ENCODE data around the gene MIAT.

Gene MIAT

GRCh38 chr22:26632422-26633155, 24.8 kb upstream of the MIAT start:
- DNase-seq (ENCODE audit: low read depth), result no peak

- no peak for DNase-seq (ENCODE audit: low read depth)
Observed at GRCh38 chr22:26634189-26634588, 23.2 kb upstream of the MIAT start.

GRCh38 chr22:26635117-26635516, 22.3 kb upstream of the MIAT start:
- DNase-seq (ENCODE audit: low read depth), result no peak

DNA sequence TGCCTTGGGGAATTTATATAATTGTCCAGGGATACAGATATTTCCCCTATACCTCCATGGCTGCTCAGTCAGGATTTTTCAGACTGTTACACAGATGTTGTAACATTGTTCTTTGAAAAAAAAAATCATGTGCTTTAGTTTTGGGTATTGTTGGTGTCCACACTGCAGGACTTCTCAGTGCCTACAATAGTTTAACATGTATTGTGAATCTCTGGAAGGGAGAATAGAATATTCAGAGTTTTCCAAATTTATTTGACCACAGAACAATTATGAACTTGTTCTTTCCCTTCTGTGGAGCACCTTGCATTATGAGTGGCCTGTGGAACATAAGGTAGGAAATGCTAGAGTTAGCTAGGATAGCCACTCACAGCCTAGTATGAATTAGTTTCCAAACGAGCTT, 21.1 kb upstream of the MIAT start:
- DNase-seq (ENCODE audit: low read depth), result no peak

DNA sequence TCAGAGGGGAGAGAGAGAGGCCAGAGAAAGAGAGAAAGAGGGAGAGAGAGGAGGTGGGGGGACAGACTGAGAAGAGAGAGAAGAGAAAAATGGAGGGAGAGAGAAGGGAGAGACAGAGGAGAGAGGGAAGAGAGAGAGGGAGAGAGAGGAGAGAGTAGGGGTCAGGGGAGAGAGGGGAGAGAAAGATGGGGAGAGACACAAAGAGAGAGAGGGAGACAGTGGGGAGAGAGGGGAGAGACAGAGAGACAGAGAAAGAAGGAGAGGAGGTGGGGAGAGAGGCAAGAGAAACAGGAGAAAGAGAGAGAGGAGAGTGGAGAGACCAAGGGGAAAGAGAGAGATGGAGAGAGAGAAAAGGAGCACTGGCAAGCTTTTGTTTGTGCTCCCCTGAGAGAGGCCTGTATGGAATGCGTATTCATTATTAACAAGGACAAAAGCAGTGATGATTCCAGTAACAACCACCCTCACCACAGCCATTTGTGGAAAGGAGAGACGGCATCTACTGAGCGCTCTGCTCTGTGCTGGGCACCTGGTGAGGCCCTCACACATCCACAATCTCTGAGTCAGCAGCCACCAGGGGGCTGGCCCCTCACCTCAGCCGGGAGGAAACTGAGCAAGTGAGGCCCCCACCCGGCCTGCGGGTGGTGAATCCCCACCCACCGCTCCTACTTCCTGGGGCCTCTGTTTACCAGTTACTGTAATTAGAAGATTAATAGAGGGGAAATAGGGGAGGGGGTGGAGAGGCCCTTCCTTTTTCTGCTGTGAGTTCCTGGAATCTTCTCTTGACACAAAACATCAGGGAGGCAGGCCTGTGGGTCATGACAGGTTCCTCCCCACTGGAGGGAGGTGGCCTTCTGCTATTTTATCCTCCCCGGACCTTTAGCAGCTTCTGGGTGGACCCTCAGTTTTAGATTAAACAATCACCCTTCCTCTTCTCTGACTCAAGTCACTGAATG, 14.6 kb upstream of the MIAT start:
- no peak for DNase-seq (ENCODE audit: low read depth)

DNA sequence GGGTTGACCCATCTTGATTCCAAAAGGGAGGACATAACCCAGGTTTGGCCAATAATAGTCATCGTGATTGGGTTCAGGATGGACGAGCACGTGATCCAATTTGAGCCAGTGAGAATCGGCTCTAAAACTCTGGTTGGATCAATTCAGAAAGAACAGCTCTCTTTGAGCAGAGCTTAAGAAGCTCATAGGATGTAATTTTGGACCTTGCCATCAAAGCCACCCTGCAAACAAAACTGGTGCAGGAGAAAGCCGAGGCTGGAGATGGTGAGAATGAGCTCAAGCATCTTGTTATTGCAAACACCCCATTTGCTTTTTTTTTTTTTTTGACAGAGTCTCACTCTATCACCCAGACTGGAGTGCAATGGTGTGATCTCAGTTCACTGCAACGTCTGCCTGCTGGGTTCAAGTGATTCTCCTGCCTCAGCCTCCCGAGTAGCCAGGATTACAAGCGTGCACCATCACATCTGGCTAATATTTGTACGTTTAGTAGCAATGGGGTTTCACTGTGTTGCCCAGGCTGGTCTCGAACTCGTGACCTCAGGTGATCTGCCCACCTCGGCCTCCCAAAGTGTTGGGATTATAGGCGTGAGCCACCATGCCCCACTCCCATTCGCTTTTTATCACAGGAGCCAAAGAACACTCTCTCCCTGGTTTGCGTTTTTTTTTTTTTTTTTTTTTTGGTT, 13.8 kb upstream of the MIAT start:
- DNase-seq (ENCODE audit: low read depth), result no peak

DNA sequence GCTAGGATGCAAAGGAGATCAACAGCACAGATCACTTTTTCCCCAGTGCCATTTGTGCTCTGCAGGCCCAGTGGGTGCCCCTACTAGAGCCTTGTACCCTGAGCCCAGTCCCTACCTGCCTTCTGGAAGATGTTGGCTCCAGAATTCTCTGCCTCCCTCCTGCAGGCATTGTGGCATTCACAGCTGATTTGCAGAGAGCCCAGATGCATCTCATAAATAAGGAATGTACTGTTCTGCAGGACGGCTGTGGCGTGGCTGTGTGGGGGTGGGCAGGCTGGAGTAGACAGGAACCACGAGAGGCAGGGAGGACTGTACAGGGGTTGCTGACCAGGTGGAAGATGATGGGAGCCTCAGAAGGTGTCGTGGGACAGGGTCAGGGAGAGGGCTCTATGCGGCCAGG, 11.2 kb upstream of the MIAT start:
- no peak for DNase-seq (ENCODE audit: low read depth)

- no peak for DNase-seq (ENCODE audit: low read depth)
Observed at GRCh38 chr22:26648011-26648497, 9.3 kb upstream of the MIAT start.

DNA sequence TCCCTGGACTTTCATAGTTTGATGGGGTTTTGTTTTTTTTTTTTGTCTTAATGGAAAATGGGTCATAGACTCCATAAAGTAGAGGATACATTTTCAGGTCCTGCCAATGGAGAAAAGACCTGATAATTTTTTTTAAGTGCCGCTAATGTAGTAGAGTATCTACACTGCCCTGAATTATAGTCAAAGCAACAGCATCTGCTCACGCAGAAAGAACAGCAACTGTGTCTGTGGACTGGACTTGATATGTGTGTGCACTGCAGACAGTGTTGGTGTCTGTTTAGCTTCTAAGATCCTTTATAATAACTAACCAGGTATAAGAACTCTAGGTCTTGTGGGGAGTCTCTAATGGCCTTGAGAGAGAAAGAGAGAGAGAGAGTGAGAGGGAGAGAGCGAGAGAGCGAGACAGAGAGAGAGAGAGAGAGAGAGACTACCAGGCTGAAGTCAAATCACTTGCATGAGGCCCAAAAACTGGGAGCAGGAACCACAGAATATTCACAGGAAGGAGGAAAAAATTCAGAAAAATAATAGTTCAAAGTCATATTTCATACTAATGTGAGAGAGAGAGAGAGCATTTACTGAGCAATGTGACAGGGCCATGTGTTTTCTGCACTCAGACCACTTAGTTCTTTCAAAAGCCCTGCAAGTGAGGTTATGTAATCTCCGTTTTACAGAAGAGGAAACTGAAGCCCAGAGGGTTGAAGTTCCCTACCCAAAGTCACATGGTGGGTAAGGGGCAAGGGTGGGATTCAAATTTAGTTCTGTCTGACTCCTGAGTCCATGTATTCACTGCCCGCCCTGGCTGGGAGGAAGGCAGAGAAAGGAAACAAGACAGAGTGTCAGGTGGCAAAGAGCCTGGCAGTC, 8.6 kb upstream of the MIAT start:
- DNase-seq (ENCODE audit: low read depth), result no peak

- DNase-seq (ENCODE audit: low read depth), result no peak
Observed at GRCh38 chr22:26650722-26651421, 6.5 kb upstream of the MIAT start.

- DNase-seq (ENCODE audit: low read depth), result no peak
Observed at GRCh38 chr22:26651815-26652214, 5.6 kb upstream of the MIAT start.

GRCh38 chr22:26658161-26658560, 773 bp downstream of the MIAT start:
- no peak for DNase-seq (ENCODE audit: low read depth)

- peak; percentile 89 for DNase-seq (ENCODE audit: low read depth)
Observed at GRCh38 chr22:26658671-26659478, 1.5 kb downstream of the MIAT start.

- DNase-seq (ENCODE audit: low read depth), result no peak
Observed at GRCh38 chr22:26660356-26660755, 3.0 kb downstream of the MIAT start.

DNA sequence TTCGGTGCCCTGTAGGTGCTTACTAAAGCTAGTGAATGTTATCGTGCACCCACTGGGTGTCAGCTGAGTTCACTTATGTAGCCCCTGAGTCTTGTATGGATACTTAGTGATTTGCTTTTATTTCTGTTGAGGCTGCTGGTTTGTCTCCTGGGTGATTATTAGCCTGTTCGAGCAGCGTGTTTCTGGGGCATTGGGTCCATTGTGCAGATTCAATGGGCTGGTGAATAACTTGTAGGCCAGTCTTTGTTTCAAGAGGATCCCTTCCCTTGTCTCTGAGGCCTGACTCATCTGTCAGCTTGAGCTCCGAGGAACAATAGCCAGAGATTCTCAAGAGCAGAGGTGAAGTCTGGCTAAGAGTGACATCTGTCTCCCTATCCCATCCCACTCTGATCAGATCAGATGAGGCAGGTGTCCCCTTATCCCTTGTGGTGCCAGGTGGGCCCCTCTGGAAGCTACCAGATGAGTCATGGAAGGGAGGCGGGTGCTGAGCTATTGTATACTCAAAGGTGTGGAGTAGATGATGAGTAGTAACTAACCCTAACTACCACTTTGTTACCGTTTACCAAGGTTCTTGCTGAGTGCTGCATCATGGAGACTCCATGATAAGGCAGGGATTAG, 3.7 kb downstream of the MIAT start:
- no peak for DNase-seq (ENCODE audit: low read depth)

GRCh38 chr22:26662160-26662559, 4.8 kb downstream of the MIAT start:
- DNase-seq (ENCODE audit: low read depth), result no peak

- DNase-seq (ENCODE audit: low read depth), result no peak
Observed at GRCh38 chr22:26663374-26663923, 6.1 kb downstream of the MIAT start.

DNA sequence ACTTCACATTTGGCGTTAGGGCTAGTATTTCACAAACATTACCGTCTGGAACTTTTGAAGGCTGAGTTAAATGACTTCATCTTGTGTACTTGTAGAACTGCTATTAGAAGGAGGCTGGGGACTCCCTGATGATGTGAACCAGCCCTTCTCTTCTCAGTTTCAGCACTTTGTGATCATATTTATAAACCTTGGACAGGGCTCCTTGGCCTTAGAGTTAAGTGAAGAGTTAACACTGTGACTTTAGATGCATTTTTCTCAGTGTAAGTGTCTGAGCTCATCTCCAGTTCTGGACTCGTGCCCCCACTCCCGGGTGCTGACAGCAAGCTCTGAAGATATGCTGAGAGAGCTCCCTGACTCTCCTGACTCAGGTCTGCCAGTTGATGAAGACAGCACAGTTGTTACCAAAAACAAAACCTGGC, 8.4 kb downstream of the MIAT start:
- DNase-seq (ENCODE audit: low read depth), result no peak

- no peak for DNase-seq (ENCODE audit: low read depth)
Observed at GRCh38 chr22:26667140-26667539, 9.8 kb downstream of the MIAT start.

Measured in HS-5 (cell line).